Measurements from ENCODE around the gene RXRB.

- TF ChIP-seq JUN (IDR thresholded peaks at IDR 0.05; ENCODE audit: low read depth, low read length) (no peak), POLR2AphosphoS5 (IDR thresholded peaks at IDR 0.05; ENCODE audit: low read depth, low read length) (no peak), SP2 (IDR thresholded peaks at IDR 0.05; ENCODE audit: low read length) (no peak), SIX5 (IDR thresholded peaks at IDR 0.05; ENCODE audit: low read depth, low read length) (no peak), CTCF (IDR thresholded peaks at IDR 0.05; ENCODE audit: control extremely low read depth in 1 of 3, insufficient read depth in 1 of 3, low read depth in 1 of 3, low read length in 3 of 3) (no peak), ZNF274 (IDR thresholded peaks at IDR 0.05; ENCODE audit: borderline replicate concordance, extremely low read depth, low read length) (no peak), ATF3 (IDR thresholded peaks at IDR 0.05; ENCODE audit: insufficient read depth, low read depth, low read length) (no peak), EP300 (IDR thresholded peaks at IDR 0.05; ENCODE audit: borderline replicate concordance in 1 of 2, low read depth in 2 of 2, low read length in 2 of 2) (no peak), POLR2A (IDR thresholded peaks at IDR 0.05; ENCODE audit: control extremely low read depth in 1 of 2, low read depth in 2 of 2, low read length in 2 of 2) (no peak), SUZ12 (IDR thresholded peaks at IDR 0.05; ENCODE audit: low read length) (no peak)
Measured at GRCh38 chr6:33212857-33213165, 12.3 kb upstream of the RXRB start.

Measured in H1 (cell line).